PC-3 (cell line): ENCODE data around the gene SAMD11. TPM values are rescaled to one million over a fixed set of nuclear protein-coding genes. Genes with fewer than 3 reads are reported as not detected.
A peak's percentile ranks its signal among the peaks of the same experiment; 100 is the strongest.

Source experiments
- ATAC-seq: fragments of 200-7000 bp; cut with Tn5 transposase; 2 replicates; pipeline ENCODE4 v1.9.1; 2020; ENCODE audit warnings: mild to moderate bottlenecking, moderate library complexity
- BruUV-seq: library from RNA; stranded (reverse); fragments of 400-500 nt; replicated peaks from 2 replicates; lab custom pipeline; 2021; lab: Mats Ljungman, UMichigan
- CTCF ChIA-PET: fragments of 300-600 bp; sonication (Branson Sonifier 250); formaldehyde crosslinking; loops from one replicate; lab custom pipeline; 2022; ENCODE audit warnings: antibody characterized with exemption; lab: Charles Lee
- POLR2A ChIA-PET: fragments of 300-600 bp; sonication (Branson Sonifier 250); formaldehyde crosslinking; loops from one replicate; lab custom pipeline; 2022; ENCODE audit warnings: antibody characterized with exemption; ENCODE audit not compliant: unreplicated experiment; lab: Charles Lee
- DNase-seq: peaks from one replicate; pipeline ENCODE4 v3.0.0-alpha.2; 2015
- H2AFZ ChIP-seq: fragments of 300-600 bp; sonication (generic); 2 replicates; pipeline ENCODE4 v1.6.0; 2016; ENCODE audit warnings: antibody characterized with exemption, low read length
- H3F3A ChIP-seq: fragments of 300-600 bp; sonication (generic); one replicate; pipeline ENCODE4 v1.6.0; 2017; ENCODE audit warnings: antibody characterized with exemption, low read length, control low read depth, mild to moderate bottlenecking; ENCODE audit not compliant: unreplicated experiment
- H3K27ac ChIP-seq: fragments of 300-600 bp; sonication (generic); 2 replicates; pipeline ENCODE4 v1.5.1; 2016; ENCODE audit warnings: mild to moderate bottlenecking, low read length
- H3K27me3 ChIP-seq: fragments of 300-600 bp; sonication (generic); 2 replicates; pipeline ENCODE4 v1.6.1; 2016; ENCODE audit warnings: low read length, mixed read lengths
- H3K36me3 ChIP-seq: fragments of 300-600 bp; sonication (generic); 2 replicates; pipeline ENCODE4 v1.6.1; 2016; ENCODE audit warnings: low read depth, mixed run types, low read length, mixed read lengths
- H3K4me1 ChIP-seq: fragments of 300-600 bp; sonication (generic); 2 replicates; pipeline ENCODE4 v1.5.1; 2016; ENCODE audit warnings: low read length; ENCODE audit not compliant: insufficient read depth
- H3K4me2 ChIP-seq: fragments of 300-600 bp; sonication (generic); 2 replicates; pipeline ENCODE4 v1.6.0; 2016; ENCODE audit warnings: low read length
- H3K4me3 ChIP-seq: fragments of 300-600 bp; sonication (generic); 2 replicates; pipeline ENCODE4 v1.5.1; 2016; ENCODE audit warnings: mild to moderate bottlenecking, low read length, mixed read lengths
- H3K79me2 ChIP-seq: fragments of 300-600 bp; sonication (generic); 2 replicates; pipeline ENCODE4 v1.6.1; 2017; ENCODE audit warnings: low read length, mixed read lengths
- H3K9ac ChIP-seq: fragments of 300-600 bp; sonication (generic); 2 replicates; pipeline ENCODE4 v1.6.0; 2016; ENCODE audit warnings: mild to moderate bottlenecking, low read length
- H3K9me2 ChIP-seq: fragments of 300-600 bp; sonication (generic); replicated peaks from 2 replicates; pipeline ENCODE4 v1.6.1; 2016; ENCODE audit warnings: mixed run types, low read length, mixed read lengths
- H3K9me3 ChIP-seq: fragments of 300-600 bp; sonication (generic); 2 replicates; pipeline ENCODE4 v1.6.1; 2016; ENCODE audit warnings: low read length, mixed read lengths
- H4K20me1 ChIP-seq: fragments of 300-600 bp; sonication (generic); 2 replicates; pipeline ENCODE4 v1.6.1; 2016; ENCODE audit warnings: low read length, mixed read lengths
- CTCF ChIP-seq: fragments of 300-600 bp; sonication (generic); conservative IDR thresholded peaks from 2 replicates; pipeline ENCODE4 v1.5.1; 2017; ENCODE audit warnings: antibody characterized with exemption, low read depth, mild to moderate bottlenecking, low read length
- EZH2 ChIP-seq: fragments of 300-600 bp; sonication (generic); IDR thresholded peaks from one replicate; pipeline ENCODE4 v1.6.1; 2017; ENCODE audit warnings: antibody characterized with exemption, mild to moderate bottlenecking, low read length; ENCODE audit not compliant: unreplicated experiment
- EZH2phosphoT487 ChIP-seq: fragments of 300-600 bp; sonication (generic); IDR thresholded peaks from 2 replicates; pipeline ENCODE4 v1.6.1; 2018; ENCODE audit warnings: mild to moderate bottlenecking, antibody characterized with exemption, low read length, borderline replicate concordance
- intact Hi-C: fragments of 100-400 bp; cut with micrococcal nuclease; formaldehyde crosslinking; loops from 2 replicates; pipeline ENCODE4 v1.9.0; 2023
- total RNA-seq: library from RNA; depleted of rRNA; stranded (reverse); fragments of >200 nt; gene quantifications from 2 replicates; pipeline ENCODE4 v1.2.3, GENCODE V29; 2014

Gene SAMD11
- total RNA-seq, 1 experiment from 2014 or later: 5.8 TPM

- Histone ChIP-seq H3F3A (no peaks in the 10 kb centered on the region), H3K9me2 (no peaks in the 10 kb centered on the region), H3K9ac (no peak overlapping the region), H3K27ac (no peak overlapping the region), H3K79me2 (no peaks in the 10 kb centered on the region), H4K20me1 (no peaks in the 10 kb centered on the region), H2AFZ (0 out of 2 replicates have a peak overlapping the region, but pooled peaks have one; percentile 38), H3K36me3 (no peaks in the 10 kb centered on the region), H3K4me3 (peak overlapping the region; percentile 55; the same call in 1 of the 2 replicates), H3K27me3 (no peaks in the 10 kb centered on the region), H3K4me1 (peaks cover 22% of the 10 kb centered on the region), H3K4me2 (peak overlapping the region; percentile 72), H3K9me3 (no peaks in the 10 kb centered on the region)
- ATAC-seq: no peak; the same call in 1 of the 2 replicates
- TF ChIP-seq EZH2phosphoT487: no peak
- no peak for TF ChIP-seq EZH2
- no peak for TF ChIP-seq CTCF
- intact Hi-C loops: loop anchor here (1.0 kb wide), 1 partner anchor 35 kb away; no protein-coding TSS in a partner anchor
- POLR2A ChIA-PET: no interaction called here
- BruUV-seq: no TSS peak
- CTCF ChIA-PET: no interaction called here
- DNase-seq: no peak
Measured at GRCh38 chr1:903721-904271, 19.9 kb upstream of the SAMD11 start.

GRCh38 chr1:904310-904950 lies 19.3 kb upstream of the SAMD11 start:
- peak overlapping the region; percentile 65 for H3K4me3 ChIP-seq
- DNase-seq (peak; percentile 79), ATAC-seq (peak; percentile 75)
- no peak overlapping the region for H3K27ac ChIP-seq
- TF ChIP-seq CTCF (peak; percentile 68), EZH2 (no peak), EZH2phosphoT487 (no peak)
- no peaks in the 10 kb centered on the region for H3K9me3 ChIP-seq
- H3K9me2 ChIP-seq: no peaks in the 10 kb centered on the region
- H3K9ac ChIP-seq: peak overlapping the region; percentile 31; the same call in 1 of the 2 replicates
- no peaks in the 10 kb centered on the region for H4K20me1 ChIP-seq
- ChIA-PET CTCF (interaction anchor here (1.1 kb wide), 1 partner anchor 34 kb away, joined by 5 read pairs; no protein-coding TSS in a partner anchor), POLR2A (interaction anchor here (0.6 kb wide), 1 partner anchor 95 kb away, joined by 7 read pairs; the partner anchor contains the start of gene HES4)
- no peaks in the 10 kb centered on the region for H3K27me3 ChIP-seq
- peak overlapping the region; percentile 42; the same call in 1 of the 2 replicates for H2AFZ ChIP-seq
- BruUV-seq: no TSS peak
- intact Hi-C loops: loop anchor here (1.0 kb wide), 1 partner anchor 34 kb away; no protein-coding TSS in a partner anchor
- H3K36me3 ChIP-seq: no peaks in the 10 kb centered on the region
- H3F3A ChIP-seq: no peaks in the 10 kb centered on the region
- peak overlapping the region; percentile 83 for H3K4me2 ChIP-seq
- H3K4me1 ChIP-seq: peaks cover 22% of the 10 kb centered on the region
- no peaks in the 10 kb centered on the region for H3K79me2 ChIP-seq
